NCI-H526 (cell line): ENCODE measurements around the gene UNC93B1.

Experiments
- DNase-seq, 2 experiments: peaks; one replicate each; lab custom pipeline; 2025; lab: John Stamatoyannopoulos, UW

The UNC93B1 gene

GRCh38 chr11:68040101-68040956 lies 36.4 kb upstream of the UNC93B1 start:
- DNase-seq, result peak; percentile 54 to 86

- DNase-seq, result no peak
These were observed 35.7 kb upstream of the UNC93B1 start for GRCh38 chr11:68039526-68040086.

GRCh38 chr11:68038718-68039525 lies 35.0 kb upstream of the UNC93B1 start, which contains the start of gene TCIRG1:
Gene TCIRG1, plus strand, starts transcription at chr11:68039025. Its CDS starts 2,247 bp downstream, at chr11:68041272.
- DNase-seq, result peak in 1 of 2 experiments; percentile 63

- DNase-seq, result no peak
These were observed 34.4 kb upstream of the UNC93B1 start for GRCh38 chr11:68038226-68038717.

- no peak for DNase-seq
These were observed 33.7 kb upstream of the UNC93B1 start for GRCh38 chr11:68037411-68038225.

- no peak for DNase-seq
These were observed 32.9 kb upstream of the UNC93B1 start for GRCh38 chr11:68036717-68037239.

- no peak for DNase-seq
These were observed 32.3 kb upstream of the UNC93B1 start for GRCh38 chr11:68036141-68036716.

GRCh38 chr11:68035266-68035876 lies 31.5 kb upstream of the UNC93B1 start:
- no peak for DNase-seq

GRCh38 chr11:68033708-68034045 lies 29.8 kb upstream of the UNC93B1 start:
- no peak for DNase-seq

GRCh38 chr11:68032997-68033707 lies 29.3 kb upstream of the UNC93B1 start:
- no peak for DNase-seq

- no peak for DNase-seq
These were observed 28.1 kb upstream of the UNC93B1 start for GRCh38 chr11:68032003-68032402.

GRCh38 chr11:68031144-68031464 lies 27.2 kb upstream of the UNC93B1 start:
- DNase-seq, result no peak

- DNase-seq, result peak; percentile 100
These were observed 26.6 kb upstream of the UNC93B1 start, which contains the start of gene NDUFS8 for GRCh38 chr11:68030318-68031143. Gene NDUFS8, plus strand, starts transcription at chr11:68030681. Its CDS starts 1,471 bp downstream, at chr11:68032152.

GRCh38 chr11:68028802-68029545 lies 25.1 kb upstream of the UNC93B1 start:
- DNase-seq, result no peak

GRCh38 chr11:68027667-68028066 lies 23.8 kb upstream of the UNC93B1 start:
- no peak for DNase-seq

GRCh38 chr11:68026391-68027105 lies 22.7 kb upstream of the UNC93B1 start:
- DNase-seq, result no peak

- peak in 1 of 2 experiments; percentile 29 for DNase-seq
These were observed 21.1 kb upstream of the UNC93B1 start for GRCh38 chr11:68025047-68025446.

GRCh38 chr11:68024508-68024907 lies 20.6 kb upstream of the UNC93B1 start:
- DNase-seq, result no peak
